OCI-LY1 (cell line): Measurements from ENCODE around the gene AQP5.

Source experiments
- H2AFZ ChIP-seq: fragments of 200-600 bp; sonication (generic), shearing (Covaris generic); 2 replicates; pipeline ENCODE4 v1.6.0; 2014; ENCODE audit warnings: antibody characterized with exemption, mild to moderate bottlenecking, low read length
- H3F3A ChIP-seq: fragments of 200-600 bp; sonication (generic), shearing (Covaris generic); 2 replicates; pipeline ENCODE4 v1.6.0; 2014; ENCODE audit warnings: mild to moderate bottlenecking, antibody characterized with exemption, low read length, moderate library complexity; ENCODE audit not compliant: insufficient read depth
- H3K27ac ChIP-seq: fragments of 200-600 bp; sonication (generic); 2 replicates; pipeline ENCODE4 v1.5.1; 2014; ENCODE audit warnings: low read length, mixed run types, mild to moderate bottlenecking, low read depth; ENCODE audit not compliant: poor library complexity, severe bottlenecking
- H3K27me3 ChIP-seq: fragments of 200-600 bp; sonication (generic); 2 replicates; pipeline ENCODE4 v1.6.0; 2014; ENCODE audit warnings: antibody characterized with exemption, mild to moderate bottlenecking, low read length, moderate library complexity; ENCODE audit not compliant: insufficient read depth
- H3K36me3 ChIP-seq: fragments of 200-600 bp; sonication (generic); 2 replicates; pipeline ENCODE4 v1.6.1; 2014; ENCODE audit warnings: mild to moderate bottlenecking, antibody characterized with exemption, low read length, moderate library complexity, mixed read lengths; ENCODE audit not compliant: insufficient read depth
- H3K4me1 ChIP-seq: fragments of 200-600 bp; sonication (generic); 2 replicates; pipeline ENCODE4 v1.5.1; 2014; ENCODE audit warnings: mild to moderate bottlenecking, low read length, moderate library complexity; ENCODE audit not compliant: insufficient read depth, severe bottlenecking
- H3K4me2 ChIP-seq: fragments of 200-600 bp; sonication (generic), shearing (Covaris generic); 2 replicates; pipeline ENCODE4 v1.6.1; 2014; ENCODE audit warnings: low read length
- H3K4me3 ChIP-seq: fragments of 200-600 bp; sonication (generic); 2 replicates; pipeline ENCODE4 v1.5.1; 2014; ENCODE audit warnings: low read length, low read depth, mild to moderate bottlenecking, mixed read lengths; ENCODE audit not compliant: poor library complexity, severe bottlenecking
- H3K79me2 ChIP-seq: fragments of 200-600 bp; shearing (Covaris generic); 2 replicates; pipeline ENCODE4 v1.6.1; 2016; ENCODE audit warnings: mixed run types, low read length, mixed read lengths; ENCODE audit not compliant: insufficient read depth
- H3K9ac ChIP-seq: fragments of 200-600 bp; sonication (generic), shearing (Covaris generic); 2 replicates; pipeline ENCODE4 v1.6.1; 2014; ENCODE audit warnings: mild to moderate bottlenecking, low read length, mixed read lengths
- H3K9me2 ChIP-seq: fragments of 200-600 bp; sonication (generic), shearing (Covaris generic); 2 replicates; pipeline ENCODE4 v1.6.1; 2014; ENCODE audit warnings: low read depth, mild to moderate bottlenecking, low read length, mixed read lengths
- H3K9me3 ChIP-seq: fragments of 200-600 bp; shearing (Covaris generic); 2 replicates; pipeline ENCODE4 v1.6.1; 2014; ENCODE audit warnings: low read length, mixed read lengths
- H4K20me1 ChIP-seq: fragments of 200-600 bp; sonication (generic), shearing (Covaris generic); 2 replicates; pipeline ENCODE4 v1.6.0; 2016; ENCODE audit warnings: mild to moderate bottlenecking, low read length; ENCODE audit not compliant: insufficient read depth
- EZH2 ChIP-seq: fragments of 200-600 bp; sonication (generic), shearing (Covaris generic); IDR thresholded peaks from 2 replicates; pipeline ENCODE4 v1.8.0; 2017; ENCODE audit warnings: borderline replicate concordance, mixed run types, mild to moderate bottlenecking, antibody characterized with exemption, low read length, moderate library complexity, mixed read lengths
- TF ChIP-seq, protein P1 (sequence below): fragments of 200-600 bp; sonication (generic), shearing (Covaris generic); IDR thresholded peaks from 2 replicates; pipeline ENCODE4 v1.5.1; 2017; ENCODE audit warnings: mild to moderate bottlenecking, antibody characterized with exemption, low read length, moderate library complexity, mixed read lengths

AQP5 gene

DNA sequence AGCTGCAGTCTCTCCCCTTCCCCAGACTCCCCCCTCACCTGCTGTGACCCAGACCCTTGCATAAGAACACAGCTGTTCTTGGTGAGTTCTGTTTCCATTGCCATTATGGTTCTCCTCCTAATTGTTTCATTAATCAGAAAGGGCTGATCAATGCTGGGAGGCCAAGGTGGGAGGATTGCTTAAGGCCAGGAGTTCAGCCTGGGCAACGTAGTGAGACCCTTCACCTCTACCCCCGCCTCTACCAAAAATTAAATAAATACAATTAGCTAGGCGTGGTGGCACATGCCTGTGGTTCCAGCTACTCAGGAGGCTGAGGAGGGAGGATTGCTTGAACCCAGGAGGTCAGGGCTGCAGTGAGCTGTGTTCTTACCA lies 40.8 kb upstream of the AQP5 start:
- TF ChIP-seq, protein P1, sequence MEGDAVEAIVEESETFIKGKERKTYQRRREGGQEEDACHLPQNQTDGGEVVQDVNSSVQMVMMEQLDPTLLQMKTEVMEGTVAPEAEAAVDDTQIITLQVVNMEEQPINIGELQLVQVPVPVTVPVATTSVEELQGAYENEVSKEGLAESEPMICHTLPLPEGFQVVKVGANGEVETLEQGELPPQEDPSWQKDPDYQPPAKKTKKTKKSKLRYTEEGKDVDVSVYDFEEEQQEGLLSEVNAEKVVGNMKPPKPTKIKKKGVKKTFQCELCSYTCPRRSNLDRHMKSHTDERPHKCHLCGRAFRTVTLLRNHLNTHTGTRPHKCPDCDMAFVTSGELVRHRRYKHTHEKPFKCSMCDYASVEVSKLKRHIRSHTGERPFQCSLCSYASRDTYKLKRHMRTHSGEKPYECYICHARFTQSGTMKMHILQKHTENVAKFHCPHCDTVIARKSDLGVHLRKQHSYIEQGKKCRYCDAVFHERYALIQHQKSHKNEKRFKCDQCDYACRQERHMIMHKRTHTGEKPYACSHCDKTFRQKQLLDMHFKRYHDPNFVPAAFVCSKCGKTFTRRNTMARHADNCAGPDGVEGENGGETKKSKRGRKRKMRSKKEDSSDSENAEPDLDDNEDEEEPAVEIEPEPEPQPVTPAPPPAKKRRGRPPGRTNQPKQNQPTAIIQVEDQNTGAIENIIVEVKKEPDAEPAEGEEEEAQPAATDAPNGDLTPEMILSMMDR = no peak
- TF ChIP-seq EZH2 = no peak
- Histone ChIP-seq H3F3A (no peaks in the 10 kb centered on the region), H3K9me3 (no peaks in the 10 kb centered on the region), H3K36me3 (no peaks in the 10 kb centered on the region), H4K20me1 (no peaks in the 10 kb centered on the region), H3K9me2 (no peaks in the 10 kb centered on the region), H3K27ac (no peak overlapping the region), H3K9ac (no peak overlapping the region), H3K27me3 (peaks cover 12% of the 10 kb centered on the region; the same call in 1 of the 2 replicates), H3K4me1 (no peaks in the 10 kb centered on the region), H3K79me2 (no peaks in the 10 kb centered on the region), H3K4me3 (no peak overlapping the region), H3K4me2 (no peak overlapping the region), H2AFZ (no peak overlapping the region)

DNA sequence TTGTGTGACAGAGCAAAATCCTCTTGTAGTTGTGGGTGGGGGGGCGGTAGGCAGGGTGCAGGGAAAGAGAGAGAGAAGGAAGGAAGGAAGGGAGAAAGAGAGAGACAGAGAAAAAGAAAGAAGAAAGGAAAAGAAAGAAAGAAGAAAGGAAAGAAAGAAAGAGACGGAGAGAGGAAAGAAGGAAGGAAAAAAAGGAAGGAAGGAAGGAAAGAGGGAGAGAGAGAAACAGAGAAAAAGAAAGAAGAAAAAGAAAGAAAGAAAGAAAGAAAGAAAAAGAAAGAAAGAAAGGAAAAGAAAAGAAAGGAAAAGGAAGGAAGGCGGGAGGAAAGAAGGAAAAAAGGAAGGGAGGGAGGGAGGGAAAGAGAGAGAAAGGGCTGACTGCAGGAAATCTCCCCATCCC lies 40.4 kb upstream of the AQP5 start:
- H3K9me3 ChIP-seq = no peaks in the 10 kb centered on the region
- H3K27ac ChIP-seq = no peak overlapping the region
- H2AFZ ChIP-seq = no peak overlapping the region
- no peak overlapping the region for H3K9ac ChIP-seq
- H3K79me2 ChIP-seq = no peaks in the 10 kb centered on the region
- H3K4me3 ChIP-seq = no peak overlapping the region
- no peaks in the 10 kb centered on the region for H3K4me1 ChIP-seq
- H3K9me2 ChIP-seq = no peaks in the 10 kb centered on the region
- TF ChIP-seq EZH2 = no peak
- TF ChIP-seq, protein P1 = no peak
- no peaks in the 10 kb centered on the region for H3F3A ChIP-seq
- H3K36me3 ChIP-seq = no peaks in the 10 kb centered on the region
- no peaks in the 10 kb centered on the region for H4K20me1 ChIP-seq
- no peak overlapping the region for H3K4me2 ChIP-seq
- H3K27me3 ChIP-seq = peaks cover 9% of the 10 kb centered on the region

DNA sequence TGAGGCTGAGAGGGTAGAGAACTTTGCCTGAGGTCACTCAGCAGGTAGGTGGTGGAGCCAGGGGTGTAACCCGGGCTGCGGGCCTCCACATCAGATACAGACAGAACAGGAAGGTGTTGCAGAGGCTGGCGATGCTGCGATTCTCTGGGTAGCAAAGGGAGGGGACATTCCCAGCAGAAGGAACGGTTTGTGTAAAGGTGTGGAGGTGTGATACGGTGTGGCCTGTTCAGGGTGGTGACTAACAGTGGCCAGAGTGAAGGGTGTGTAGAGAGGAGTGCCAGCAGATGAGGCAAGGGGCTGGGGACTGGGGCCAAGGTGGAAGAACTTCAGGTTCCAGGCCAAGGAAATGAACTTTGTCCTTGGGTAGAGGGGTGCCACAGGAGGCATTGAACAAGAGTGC lies 39.7 kb upstream of the AQP5 start:
- H3K9me3 ChIP-seq = no peaks in the 10 kb centered on the region
- peaks cover 9% of the 10 kb centered on the region for H3K27me3 ChIP-seq
- no peaks in the 10 kb centered on the region for H3K9me2 ChIP-seq
- no peaks in the 10 kb centered on the region for H3K4me1 ChIP-seq
- H4K20me1 ChIP-seq = no peaks in the 10 kb centered on the region
- no peak overlapping the region for H2AFZ ChIP-seq
- no peaks in the 10 kb centered on the region for H3F3A ChIP-seq
- H3K4me2 ChIP-seq = no peak overlapping the region
- no peak for TF ChIP-seq EZH2
- TF ChIP-seq, protein P1 = no peak
- H3K27ac ChIP-seq = no peak overlapping the region
- H3K79me2 ChIP-seq = no peaks in the 10 kb centered on the region
- no peak overlapping the region for H3K4me3 ChIP-seq
- no peak overlapping the region for H3K9ac ChIP-seq
- H3K36me3 ChIP-seq = no peaks in the 10 kb centered on the region
